KOPT-K1 (cell line): ENCODE results near the gene HOXB6.

Experiments used
- H3K27ac ChIP-seq: fragments of 200-600 bp; sonication (generic); 2 replicates; pipeline ENCODE4 v1.5.1; 2016; ENCODE audit warnings: antibody characterized with exemption, mild to moderate bottlenecking, low read depth, low read length; ENCODE audit not compliant: poor library complexity, severe bottlenecking
- H3K36me3 ChIP-seq: fragments of 200-600 bp; sonication (generic); 2 replicates; pipeline ENCODE4 v1.5.1; 2017; ENCODE audit warnings: antibody characterized with exemption, mild to moderate bottlenecking, low read length, moderate library complexity; ENCODE audit not compliant: insufficient read depth
- H3K9me3 ChIP-seq: fragments of 200-600 bp; sonication (generic); 2 replicates; pipeline ENCODE4 v1.5.1; 2017; ENCODE audit warnings: antibody characterized with exemption, low read length, mild to moderate bottlenecking; ENCODE audit not compliant: insufficient read depth, poor library complexity, severe bottlenecking

Gene HOXB6

GRCh38 chr17:48604770-48605329 is at the start of gene HOXB6:
Gene HOXB6, minus strand, starts transcription at chr17:48604986. Its CDS starts 6,836 bp downstream, at chr17:48598150.
- Histone ChIP-seq H3K36me3 (no peaks in the 10 kb centered on the region), H3K27ac (no peak within 1 kb of the TSS), H3K9me3 (no peaks in the 10 kb centered on the region)

DNA sequence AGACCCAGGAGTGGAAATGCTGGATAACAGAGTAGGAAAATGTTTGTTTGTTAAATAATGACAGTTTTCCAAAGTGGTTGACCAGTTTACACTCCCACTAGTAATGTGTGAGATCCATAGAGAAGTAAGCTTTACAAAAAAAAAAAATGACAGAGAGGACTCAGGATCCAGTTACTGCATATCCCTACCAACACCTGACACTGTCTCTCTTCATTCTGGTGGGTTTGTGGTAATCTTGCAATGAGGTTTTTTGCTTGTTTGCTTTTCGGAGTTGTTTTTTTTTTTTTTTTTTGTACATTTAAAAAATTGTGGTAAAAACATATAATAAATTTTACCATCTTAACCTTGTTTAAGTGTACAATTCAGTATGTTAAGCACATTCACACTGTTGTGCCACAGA is 45.0 kb upstream of the HOXB6 start:
- Histone ChIP-seq H3K9me3 (no peaks in the 10 kb centered on the region), H3K27ac (no peak overlapping the region), H3K36me3 (no peaks in the 10 kb centered on the region)

GRCh38 chr17:48647963-48648245 is 43.1 kb upstream of the HOXB6 start:
- H3K9me3 ChIP-seq = no peaks in the 10 kb centered on the region
- H3K27ac ChIP-seq = no peak overlapping the region

GRCh38 chr17:48647103-48647962 is 42.5 kb upstream of the HOXB6 start:
- H3K27ac ChIP-seq = no peak overlapping the region
- no peaks in the 10 kb centered on the region for H3K9me3 ChIP-seq
- no peaks in the 10 kb centered on the region for H3K36me3 ChIP-seq

More at GRCh38 chr17:48647963-48648245, 43.1 kb upstream of the HOXB6 start:
- H3K36me3 ChIP-seq = no peaks in the 10 kb centered on the region

- Histone ChIP-seq H3K36me3 (no peaks in the 10 kb centered on the region), H3K27ac (no peak overlapping the region), H3K9me3 (no peaks in the 10 kb centered on the region)
These were observed 41.7 kb upstream of the HOXB6 start for GRCh38 chr17:48646183-48647102.

- H3K36me3 ChIP-seq = no peaks in the 10 kb centered on the region
- no peak overlapping the region for H3K27ac ChIP-seq
These were observed 40.9 kb upstream of the HOXB6 start for GRCh38 chr17:48645639-48646182.

GRCh38 chr17:48644910-48645557 is 40.2 kb upstream of the HOXB6 start:
- no peak overlapping the region for H3K27ac ChIP-seq
- no peaks in the 10 kb centered on the region for H3K36me3 ChIP-seq

More at GRCh38 chr17:48645639-48646182, 40.9 kb upstream of the HOXB6 start:
- H3K9me3 ChIP-seq = no peaks in the 10 kb centered on the region

GRCh38 chr17:48644159-48644558 is 39.4 kb upstream of the HOXB6 start:
- no peaks in the 10 kb centered on the region for H3K36me3 ChIP-seq
- H3K9me3 ChIP-seq = no peaks in the 10 kb centered on the region
- no peak overlapping the region for H3K27ac ChIP-seq

More at GRCh38 chr17:48644910-48645557, 40.2 kb upstream of the HOXB6 start:
- no peaks in the 10 kb centered on the region for H3K9me3 ChIP-seq

DNA sequence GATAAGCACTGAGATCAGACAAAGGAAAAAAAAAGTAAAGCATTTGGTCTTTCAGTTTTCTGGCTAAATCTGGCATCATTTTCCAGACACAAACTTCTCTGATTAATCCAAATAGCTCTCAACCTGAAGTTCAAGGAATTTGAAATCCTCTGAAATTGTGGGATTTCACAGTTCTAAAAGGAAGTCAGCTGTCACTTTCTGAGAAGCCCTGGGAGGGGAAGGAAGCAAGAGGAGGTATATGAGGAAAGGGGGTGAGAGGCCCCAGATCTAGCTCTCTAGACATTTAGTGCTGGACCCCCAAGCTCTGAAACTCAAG is 38.9 kb upstream of the HOXB6 start:
- H3K36me3 ChIP-seq = no peaks in the 10 kb centered on the region
- H3K27ac ChIP-seq = no peak overlapping the region
- no peaks in the 10 kb centered on the region for H3K9me3 ChIP-seq

DNA sequence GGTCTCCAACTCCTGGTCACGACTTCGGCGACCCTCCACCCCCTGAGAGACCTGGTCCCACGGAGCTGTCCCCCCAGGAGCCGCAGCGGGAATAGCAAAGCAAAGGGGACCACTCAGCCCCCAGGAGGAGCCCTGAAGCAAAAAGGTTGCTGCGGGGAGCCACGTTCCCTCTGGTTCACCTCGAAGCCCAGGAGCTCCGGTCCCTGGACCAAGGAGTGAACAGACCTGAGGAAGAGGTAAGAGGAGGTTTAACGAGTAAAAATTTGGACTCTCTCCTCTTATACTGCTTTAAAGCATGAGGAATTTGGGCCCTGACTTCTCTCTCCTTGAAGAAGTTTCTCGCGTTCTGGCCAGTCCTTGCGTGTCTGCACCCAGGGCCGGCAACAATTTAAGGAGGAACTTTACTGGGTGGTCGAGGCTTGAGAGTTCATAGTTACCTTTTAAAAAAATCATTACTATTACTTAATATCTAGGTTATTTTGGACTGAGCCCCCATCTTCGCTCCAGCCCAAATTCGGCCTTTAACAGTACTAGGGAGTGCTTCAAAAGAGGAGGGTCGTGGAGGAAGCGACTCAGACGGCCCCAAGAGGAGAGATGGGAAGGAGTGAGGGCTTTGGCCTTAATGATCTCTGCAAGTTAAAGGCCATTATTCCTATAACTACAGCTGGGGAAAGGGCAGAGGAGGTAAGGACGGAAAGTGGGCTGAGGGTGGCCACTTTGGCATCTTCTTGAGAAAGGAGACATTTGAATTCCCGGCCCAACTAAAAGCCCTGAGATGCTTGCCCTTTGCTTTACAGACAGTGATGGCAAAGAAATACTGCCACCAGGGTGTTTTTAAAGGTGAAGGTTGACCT is 38.3 kb upstream of the HOXB6 start:
- no peak overlapping the region for H3K27ac ChIP-seq
- no peaks in the 10 kb centered on the region for H3K36me3 ChIP-seq

GRCh38 chr17:48642059-48642842 is 37.5 kb upstream of the HOXB6 start:
- no peaks in the 10 kb centered on the region for H3K36me3 ChIP-seq
- H3K9me3 ChIP-seq = no peaks in the 10 kb centered on the region
- no peak overlapping the region for H3K27ac ChIP-seq

More for the DNA sequence above, 38.3 kb upstream of the HOXB6 start:
- H3K9me3 ChIP-seq = no peaks in the 10 kb centered on the region

- no peaks in the 10 kb centered on the region for H3K36me3 ChIP-seq
- H3K27ac ChIP-seq = no peak overlapping the region
- H3K9me3 ChIP-seq = no peaks in the 10 kb centered on the region
These were observed 36.8 kb upstream of the HOXB6 start for GRCh38 chr17:48641541-48642058.

DNA sequence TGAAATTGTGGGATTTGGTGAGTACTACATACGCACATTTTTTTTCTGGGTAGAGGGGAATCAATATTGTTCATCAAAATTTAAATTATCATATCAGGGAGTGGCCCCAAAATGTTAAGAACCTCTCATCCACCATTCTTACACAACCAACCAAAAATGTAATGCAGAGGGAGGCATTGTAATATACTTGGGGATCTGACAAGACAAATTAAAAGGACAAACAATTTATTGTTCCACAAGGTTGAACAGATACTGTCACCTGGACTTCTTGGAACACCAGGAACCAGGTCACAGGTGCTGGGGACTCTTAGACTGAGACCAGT is 36.0 kb upstream of the HOXB6 start:
- H3K27ac ChIP-seq = no peak overlapping the region
- no peaks in the 10 kb centered on the region for H3K36me3 ChIP-seq
- H3K9me3 ChIP-seq = no peaks in the 10 kb centered on the region
